HG03571 (cell line): ENCODE measurements around the gene PINLYP.
"Not testable (repeated sequence)": the region's sequence is repeated elsewhere in the genome, so short reads cannot be mapped to it uniquely, and the experiment has no call there.

Experiments used
- ATAC-seq: cut with Tn5 transposase; IDR thresholded peaks from one replicate; pipeline ENCODE4 v1.9.1; 2021; ENCODE audit not compliant: unreplicated experiment

Gene PINLYP

GRCh38 chr19:43578787-43579186 lies 3.2 kb downstream of the PINLYP start:
- ATAC-seq: no peak

DNA sequence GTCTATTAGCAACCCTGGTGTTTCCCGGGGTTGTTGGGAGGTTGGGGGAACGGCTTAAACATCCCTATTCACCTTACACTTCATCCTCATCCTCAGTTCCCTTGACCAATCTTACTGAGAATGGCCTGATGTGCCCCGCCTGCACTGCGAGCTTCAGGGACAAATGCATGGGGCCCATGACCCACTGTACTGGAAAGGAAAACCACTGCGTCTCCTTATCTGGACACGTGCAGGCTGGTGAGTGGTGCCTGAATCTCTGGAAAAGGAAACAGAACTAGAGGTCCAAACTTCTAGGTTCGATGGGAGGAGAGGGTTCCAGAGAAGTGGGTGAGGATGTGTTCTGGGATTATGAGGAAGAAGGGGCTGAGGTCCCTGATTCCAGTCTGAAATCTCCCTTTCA lies 5.9 kb downstream of the PINLYP start:
- ATAC-seq: no peak

DNA sequence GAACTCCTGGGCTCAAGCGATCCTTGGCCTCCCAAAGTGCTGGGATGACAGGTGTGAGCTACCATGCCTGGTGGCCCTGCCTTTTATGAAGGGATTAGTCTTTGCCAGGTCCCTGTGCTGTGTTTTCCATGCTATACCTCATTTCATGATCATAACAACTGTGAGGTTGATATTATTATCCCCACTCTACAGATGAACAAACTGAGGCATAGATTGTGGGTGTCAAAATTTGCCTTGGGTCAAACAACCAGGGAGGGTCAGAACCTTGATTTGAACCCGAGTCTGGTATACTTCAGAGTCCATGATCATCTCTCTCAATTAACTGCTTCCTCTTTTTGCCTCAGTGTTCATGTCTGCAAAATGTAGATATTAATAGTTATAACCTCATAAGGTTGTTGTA lies 6.9 kb downstream of the PINLYP start:
- no peak for ATAC-seq

GRCh38 chr19:43584484-43584883 lies 8.9 kb downstream of the PINLYP start:
- peak; percentile 32 for ATAC-seq

DNA sequence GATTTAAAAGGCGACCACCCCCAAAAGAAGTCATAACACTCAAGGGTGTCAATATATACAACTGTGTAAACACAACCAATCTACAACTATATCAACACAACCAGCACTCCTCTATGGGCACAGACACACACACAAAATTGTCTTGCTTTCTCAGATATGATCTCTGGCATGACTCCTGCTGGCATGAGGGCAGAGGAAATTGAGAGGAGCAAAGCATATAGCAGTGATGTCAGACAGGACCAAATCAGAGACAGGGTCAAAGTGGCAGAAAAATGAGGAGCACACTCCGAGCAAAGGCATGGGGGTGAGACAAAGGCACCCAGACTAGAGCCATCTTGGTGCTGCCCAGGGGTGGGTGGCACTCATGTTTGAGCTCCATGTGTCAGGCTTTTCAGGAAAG lies 10.7 kb downstream of the PINLYP start:
- ATAC-seq: no peak

DNA sequence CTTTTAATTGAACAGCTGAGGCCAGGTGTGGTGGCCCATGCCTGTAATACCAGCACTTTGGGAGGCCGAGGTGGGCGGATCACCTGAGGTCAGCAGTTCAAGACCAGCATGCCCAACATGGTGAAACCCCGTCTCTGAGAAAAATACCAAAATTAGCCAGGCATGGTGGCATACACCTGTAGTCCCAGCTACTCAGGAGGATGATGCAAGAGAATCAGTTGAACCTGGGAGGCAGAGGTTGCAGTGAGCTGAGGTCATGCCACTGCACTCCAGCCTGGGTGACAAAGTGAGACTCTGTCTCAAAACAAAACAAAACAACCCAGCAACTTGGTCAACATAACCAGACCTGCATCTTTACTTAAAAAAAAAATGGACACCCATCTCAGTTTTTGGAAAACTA lies 11.4 kb downstream of the PINLYP start:
- ATAC-seq: not testable (repeated sequence)

DNA sequence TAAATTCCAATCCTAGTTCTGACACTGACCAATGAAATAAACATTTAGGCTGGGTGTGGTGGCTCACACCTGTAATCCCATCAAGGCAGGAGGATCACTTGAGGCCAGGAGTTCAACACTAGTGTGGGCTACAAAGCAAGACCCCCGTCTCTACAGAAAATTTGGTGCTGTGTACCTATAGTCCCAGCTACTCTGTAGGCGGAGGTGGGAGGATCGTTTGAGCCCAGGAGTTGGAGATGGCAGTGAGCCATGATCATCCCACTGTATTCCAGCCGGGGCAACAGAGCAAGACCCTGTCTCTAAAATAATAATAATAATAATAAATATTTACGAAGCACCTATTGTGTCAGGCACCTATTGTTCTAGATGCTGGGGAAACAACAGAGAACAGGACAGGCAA lies 13.7 kb downstream of the PINLYP start:
- no peak for ATAC-seq

DNA sequence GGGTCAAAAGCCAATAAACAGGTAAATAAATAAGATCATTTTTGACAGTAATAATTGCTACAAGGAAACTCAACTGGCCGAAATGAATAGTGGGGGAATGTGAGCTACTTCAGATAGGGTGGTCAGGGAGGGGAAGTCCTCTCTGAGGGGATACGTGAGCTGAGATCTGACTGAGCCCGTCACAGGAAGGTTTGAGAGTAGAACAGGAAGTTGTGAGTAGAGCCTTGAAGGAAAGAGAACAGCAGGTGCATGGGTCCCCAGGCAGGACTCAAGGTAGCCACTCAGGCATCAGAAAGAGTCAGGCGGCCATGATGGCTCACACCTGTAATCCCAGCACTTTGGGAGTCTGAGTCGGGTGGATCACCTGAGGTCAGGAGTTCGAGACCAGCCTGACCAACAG lies 14.1 kb downstream of the PINLYP start:
- ATAC-seq: no peak

DNA sequence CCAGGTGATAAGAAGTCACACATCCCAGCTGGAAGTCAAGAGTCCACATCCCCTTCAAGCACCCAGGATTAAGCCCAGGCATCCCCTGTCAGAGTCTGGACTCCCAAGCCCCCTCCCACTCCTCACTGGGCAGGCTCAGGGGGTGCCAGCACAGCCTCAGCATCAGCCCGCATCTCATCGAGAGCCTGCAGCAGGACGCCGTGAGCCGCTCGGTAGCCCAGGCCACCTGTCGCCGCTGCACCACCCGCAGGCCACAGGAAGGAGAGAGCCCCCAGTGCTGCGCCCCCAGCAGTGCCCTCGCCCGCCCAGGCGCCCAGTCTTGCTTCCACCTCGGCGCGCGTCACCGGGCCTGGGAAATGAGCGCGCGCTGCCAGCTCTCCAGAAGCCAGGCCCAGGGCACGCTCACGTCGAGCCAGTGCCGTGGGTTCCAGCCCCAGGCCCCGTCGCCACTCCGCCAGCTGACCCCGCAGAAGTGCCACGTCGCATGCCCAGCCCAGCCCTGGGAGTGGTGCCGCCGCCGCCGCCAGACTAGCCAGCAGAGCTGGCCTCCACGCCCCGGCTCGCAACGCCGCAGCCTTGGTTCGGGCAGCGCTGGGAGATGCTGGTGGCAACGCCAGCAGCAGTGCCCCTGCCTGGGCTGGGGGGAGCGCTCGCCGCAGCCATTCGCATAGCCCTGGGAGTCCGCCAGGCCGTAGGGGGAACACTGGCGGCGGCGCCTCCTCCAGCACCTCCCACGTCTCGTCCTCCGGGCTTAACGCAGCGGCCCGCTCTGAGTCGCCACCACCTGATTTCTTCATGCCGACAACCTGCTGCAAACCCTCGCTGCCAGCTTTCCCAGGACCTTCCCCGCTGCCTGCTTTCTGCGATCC lies 16.5 kb downstream of the PINLYP start:
- ATAC-seq: no peak

DNA sequence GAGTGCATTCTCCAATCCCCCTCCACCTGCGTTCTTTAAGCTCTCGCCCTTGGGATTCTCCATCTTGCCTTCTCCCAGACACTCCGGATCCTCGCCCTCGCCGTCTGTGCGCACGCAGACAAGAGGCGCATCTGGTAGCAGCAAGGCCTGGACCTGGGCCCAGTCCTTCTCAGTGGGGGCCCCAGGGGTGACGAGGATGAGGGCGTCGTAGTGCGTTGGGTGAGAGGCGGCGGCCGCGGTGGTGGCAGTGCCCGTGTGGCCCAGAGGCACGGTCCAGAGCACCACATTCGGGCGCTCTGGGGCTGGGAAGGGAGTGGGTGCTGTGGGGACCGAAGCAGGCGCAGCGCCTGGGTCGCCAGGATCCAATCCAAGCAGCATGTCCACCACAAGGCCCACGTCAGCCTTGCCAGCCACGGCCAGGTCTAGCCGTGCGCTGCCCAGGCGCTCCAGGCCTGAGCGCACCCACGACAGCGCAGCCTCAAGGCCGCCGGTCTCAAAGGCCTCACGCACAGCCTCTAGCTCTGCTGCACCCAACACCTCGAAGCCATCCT lies 17.3 kb downstream of the PINLYP start:
- ATAC-seq: no peak

- ATAC-seq: no peak
Observed at GRCh38 chr19:43594081-43594697, 18.6 kb downstream of the PINLYP start.

DNA sequence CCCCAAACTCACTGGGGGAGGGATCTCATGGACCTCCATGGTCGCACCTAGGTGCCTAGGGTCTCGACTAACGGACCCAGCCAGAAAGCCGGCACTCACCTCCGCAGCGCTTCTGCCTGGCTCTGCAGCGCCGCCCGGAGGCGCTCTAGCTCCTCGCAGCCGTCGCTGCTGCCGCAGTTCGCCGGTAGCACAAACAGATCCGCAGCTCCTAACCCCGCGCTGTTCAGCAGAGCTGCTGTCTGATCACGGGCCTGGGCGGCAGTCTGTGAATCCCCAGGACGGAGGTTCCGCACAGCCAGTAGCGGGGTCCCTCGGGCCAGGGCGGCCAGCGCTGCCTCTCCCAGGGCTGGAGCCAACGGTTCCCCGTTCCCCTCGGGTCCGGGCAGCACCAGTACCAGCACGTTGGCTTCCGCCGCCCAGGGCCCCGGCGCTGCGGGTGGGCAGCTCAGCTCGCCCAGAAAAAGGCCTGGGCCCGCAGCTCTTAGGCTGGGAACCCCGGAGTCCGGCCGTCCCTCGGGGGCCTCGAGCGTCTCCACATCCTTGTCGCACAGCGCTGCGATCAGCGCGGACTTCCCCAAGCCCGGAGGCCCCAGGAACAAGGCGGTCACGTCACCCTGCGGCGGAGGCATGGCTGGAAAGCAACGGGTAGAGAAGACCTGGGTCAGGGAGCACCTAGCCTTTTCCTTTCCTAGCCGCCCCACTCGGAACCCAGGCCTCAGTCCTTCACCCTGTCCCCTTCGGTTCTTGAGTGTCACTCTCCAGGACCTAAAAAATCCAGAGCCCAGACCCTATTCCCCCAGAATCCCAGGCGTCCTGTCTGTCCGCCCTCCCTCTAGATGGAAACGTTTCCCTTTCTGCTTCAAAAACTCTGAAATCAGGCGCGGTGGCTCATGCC lies 19.4 kb downstream of the PINLYP start:
- no peak for ATAC-seq

- ATAC-seq: peak; percentile 3
Observed at GRCh38 chr19:43595605-43595998, 20.0 kb downstream of the PINLYP start.

- peak; percentile 67 for ATAC-seq
Observed at GRCh38 chr19:43595999-43596841, 20.6 kb downstream of the PINLYP start, which contains the start of the genes IRGQ and ZNF576. TSS of gene IRGQ (minus strand) at chr19:43596134. CDS start at chr19:43595338, 796 bp downstream. TSS of gene ZNF576 (plus strand) at chr19:43596595. CDS start at chr19:43597109, 514 bp downstream.

- no peak for ATAC-seq
Observed at GRCh38 chr19:43596842-43597461, 21.4 kb downstream of the PINLYP start.

- no peak for ATAC-seq
Observed at GRCh38 chr19:43597876-43598275, 22.3 kb downstream of the PINLYP start.

GRCh38 chr19:43598445-43599240 lies 23.0 kb downstream of the PINLYP start:
- ATAC-seq: no peak

- ATAC-seq: no peak
Observed at GRCh38 chr19:43599635-43600295, 24.2 kb downstream of the PINLYP start.
